ENCODE results near the gene STH.
"Not testable (repeated sequence)": the region's sequence is repeated elsewhere in the genome, so short reads cannot be mapped to it uniquely, and the experiment has no call there.

Gene STH

DNA sequence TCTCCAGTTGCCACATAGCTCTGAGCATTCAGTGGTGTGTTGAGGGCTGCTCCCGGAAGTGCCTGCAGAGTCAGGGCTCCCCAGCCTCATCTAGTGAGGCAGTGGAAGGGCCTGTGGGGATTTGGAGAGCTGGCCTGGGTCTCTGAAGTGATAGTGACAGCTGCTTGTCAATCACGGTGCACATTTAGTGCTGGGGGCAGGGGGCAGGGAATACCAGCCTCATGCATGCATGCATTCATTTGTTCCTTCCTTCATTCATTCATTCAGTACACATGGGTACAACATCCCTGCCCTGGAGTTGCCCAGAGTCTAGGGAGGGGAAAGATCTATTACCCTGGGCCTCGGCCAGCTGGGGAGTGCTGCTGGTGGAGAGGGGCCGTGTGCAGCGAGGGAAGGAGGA is 11.3 kb upstream of the STH start:
- no peak for DNase-seq

DNA sequence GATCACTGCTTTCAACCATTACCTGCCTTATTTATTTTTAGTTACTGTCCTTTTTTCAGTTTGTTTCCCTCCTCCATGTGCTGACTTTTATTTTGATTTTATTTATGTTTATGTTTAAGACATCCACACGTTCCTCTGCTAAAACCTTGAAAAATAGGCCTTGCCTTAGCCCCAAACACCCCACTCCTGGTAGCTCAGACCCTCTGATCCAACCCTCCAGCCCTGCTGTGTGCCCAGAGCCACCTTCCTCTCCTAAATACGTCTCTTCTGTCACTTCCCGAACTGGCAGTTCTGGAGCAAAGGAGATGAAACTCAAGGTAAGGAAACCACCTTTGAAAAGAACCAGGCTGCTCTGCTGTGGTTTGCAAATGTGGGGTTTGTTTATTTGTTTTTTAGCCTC is 9.3 kb upstream of the STH start:
- DNase-seq: no peak

DNA sequence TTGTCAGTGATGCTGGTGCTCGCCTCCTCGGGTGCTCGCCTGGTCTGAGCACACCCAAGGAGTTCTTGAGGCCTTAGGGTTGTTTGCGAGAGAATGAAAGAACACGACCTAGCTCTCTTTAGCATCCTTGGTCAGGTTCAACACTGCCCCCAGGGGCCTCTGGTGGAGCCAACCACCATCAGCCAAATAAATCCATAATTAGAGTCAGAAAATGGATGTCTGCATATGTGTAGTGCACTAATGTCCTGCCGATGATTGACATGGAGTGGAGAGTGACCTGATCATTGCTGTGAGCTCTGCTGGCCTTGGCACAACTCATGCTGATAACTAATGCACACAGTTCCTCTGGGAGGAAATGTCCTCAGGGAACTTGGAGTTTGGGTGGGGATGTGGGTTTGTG is 8.2 kb upstream of the STH start:
- no peak for DNase-seq

DNA sequence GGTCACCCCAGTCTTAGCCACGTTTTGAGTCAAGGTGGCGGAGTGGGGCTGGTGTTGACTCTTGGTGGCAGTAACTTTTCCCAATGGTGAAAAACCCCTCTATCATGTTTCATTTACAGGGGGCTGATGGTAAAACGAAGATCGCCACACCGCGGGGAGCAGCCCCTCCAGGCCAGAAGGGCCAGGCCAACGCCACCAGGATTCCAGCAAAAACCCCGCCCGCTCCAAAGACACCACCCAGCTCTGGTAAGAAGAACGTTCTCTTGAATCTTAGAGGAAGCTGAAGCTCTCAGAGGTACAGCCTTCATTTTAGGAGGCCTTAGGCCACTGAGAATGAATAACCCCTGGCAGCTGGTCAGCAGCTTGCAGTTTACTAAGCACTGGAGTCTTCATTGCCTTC is 7.7 kb upstream of the STH start:
- no peak for DNase-seq

DNA sequence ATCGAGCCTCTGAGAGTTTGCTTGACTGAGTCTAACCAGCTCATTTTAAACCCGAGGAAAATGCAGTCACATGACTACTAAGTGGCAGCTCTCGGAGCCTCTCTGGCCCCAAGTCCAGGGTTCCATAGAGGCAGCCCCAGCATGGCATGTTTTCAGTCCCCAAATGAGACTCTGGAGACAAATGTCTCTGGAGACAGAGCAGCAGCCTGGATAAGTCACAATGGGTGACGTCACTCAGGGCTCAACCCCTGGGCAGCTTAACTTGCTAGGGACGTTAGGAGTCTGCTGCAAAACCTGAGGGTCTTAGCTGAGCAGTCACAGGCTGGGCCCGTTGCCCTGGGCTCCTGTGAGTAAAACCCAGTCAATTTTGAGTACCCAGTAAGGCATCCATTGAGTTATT is 6.9 kb upstream of the STH start:
- no peak for DNase-seq

DNA sequence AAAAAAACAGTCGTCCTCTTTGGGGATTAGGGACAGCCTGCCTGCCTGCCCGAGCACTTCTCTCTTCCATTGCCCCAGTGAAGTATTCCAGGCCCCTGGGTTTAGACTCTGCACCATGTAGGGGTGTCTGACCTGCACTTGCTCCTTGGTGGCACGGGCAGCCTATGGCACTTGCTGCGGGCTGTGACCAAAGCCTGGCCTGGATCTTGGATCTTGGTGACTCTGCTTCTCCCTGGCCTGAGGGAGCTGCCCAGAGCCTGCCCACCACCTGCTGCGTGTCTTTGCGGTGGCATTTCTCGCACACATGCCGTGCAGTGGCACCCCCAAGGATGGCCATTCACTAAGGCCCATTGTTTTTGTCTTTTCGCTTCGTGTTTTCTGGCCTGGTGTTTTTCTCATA is 6.1 kb upstream of the STH start:
- DNase-seq: no peak

DNA sequence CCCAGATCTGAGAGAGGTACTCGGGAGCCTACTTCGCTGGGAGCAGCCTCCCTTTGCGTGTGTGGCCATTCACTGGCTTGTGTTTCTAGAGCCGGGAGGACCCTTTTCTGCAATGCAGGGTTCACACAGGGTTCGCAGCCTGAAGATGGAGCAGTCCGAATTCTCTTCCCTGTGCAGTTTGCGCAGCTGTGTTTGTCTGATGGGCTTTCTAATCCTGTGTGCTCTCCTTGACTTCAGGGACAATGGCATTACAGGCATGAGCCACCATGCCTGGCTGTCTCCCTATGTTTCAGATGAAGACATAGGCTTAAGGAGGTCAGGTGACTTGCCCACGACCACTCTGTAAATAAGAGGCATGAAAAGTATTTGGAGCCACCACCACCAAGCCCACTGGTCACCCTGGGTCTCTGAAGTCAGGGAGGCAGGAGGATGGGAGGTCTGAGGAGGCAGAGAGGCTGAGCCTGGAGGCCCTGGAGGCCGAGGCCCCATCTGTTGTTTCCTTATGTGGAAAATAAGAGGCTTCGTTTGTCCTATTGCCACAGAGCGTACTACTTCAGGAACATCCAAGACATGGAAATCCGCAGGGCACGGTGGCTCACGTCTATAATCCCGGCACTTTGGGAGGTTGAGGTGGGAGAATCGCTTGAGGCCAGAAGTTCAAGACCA is 5.0 kb upstream of the STH start:
- no peak for DNase-seq

DNA sequence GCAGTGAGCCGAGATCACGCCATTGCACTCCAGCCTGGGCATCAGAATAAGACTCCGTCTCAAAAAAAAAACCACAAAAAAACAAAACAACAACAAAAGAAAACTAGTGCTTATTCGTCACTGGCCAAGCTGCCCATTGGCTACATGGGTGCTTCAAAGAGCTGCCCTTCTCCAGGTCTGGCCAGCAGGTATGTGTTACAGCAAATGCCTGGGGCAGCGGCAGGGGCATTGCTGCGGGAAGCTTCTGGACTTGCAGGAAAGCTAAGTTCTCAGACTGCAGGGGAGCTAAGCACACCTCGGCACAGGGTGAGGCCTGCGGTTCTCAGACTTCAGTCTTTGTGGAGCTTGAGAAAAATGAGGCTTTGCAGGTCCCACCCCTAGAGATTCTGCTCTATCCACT is 4.1 kb upstream of the STH start:
- DNase-seq: no peak

DNA sequence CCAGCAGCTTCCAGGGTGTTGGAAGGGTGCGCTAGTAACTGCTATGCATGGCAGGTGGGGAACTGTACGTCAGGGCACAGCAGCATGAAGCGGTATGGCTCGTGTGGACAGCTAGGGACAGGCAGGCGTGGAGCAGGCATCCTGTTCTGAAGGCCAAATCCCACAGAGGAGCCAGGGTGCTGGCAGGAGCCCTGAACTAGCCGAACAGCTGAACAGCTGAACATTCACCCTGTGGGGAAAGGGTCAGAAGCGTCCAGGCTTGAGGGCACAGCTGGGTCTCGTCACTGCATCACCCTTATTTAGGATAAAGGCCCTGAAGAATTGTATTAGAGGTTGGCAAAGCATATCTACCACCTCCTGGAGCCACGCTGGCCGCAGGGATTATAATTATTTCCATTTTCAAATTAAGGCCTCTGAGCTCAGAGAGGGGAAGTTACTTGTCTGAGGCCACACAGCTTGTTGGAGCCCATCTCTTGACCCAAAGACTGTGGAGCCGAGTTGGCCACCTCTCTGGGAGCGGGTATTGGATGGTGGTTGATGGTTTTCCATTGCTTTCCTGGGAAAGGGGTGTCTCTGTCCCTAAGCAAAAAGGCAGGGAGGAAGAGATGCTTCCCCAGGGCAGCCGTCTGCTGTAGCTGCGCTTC is 3.3 kb upstream of the STH start:
- DNase-seq: no peak

DNA sequence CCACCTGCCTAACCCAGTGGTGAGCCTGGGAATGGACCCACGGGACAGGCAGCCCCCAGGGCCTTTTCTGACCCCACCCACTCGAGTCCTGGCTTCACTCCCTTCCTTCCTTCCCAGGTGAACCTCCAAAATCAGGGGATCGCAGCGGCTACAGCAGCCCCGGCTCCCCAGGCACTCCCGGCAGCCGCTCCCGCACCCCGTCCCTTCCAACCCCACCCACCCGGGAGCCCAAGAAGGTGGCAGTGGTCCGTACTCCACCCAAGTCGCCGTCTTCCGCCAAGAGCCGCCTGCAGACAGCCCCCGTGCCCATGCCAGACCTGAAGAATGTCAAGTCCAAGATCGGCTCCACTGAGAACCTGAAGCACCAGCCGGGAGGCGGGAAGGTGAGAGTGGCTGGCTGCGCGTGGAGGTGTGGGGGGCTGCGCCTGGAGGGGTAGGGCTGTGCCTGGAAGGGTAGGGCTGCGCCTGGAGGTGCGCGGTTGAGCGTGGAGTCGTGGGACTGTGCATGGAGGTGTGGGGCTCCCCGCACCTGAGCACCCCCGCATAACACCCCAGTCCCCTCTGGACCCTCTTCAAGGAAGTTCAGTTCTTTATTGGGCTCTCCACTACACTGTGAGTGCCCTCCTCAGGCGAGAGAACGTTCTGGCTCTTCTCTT is 2.6 kb upstream of the STH start:
- DNase-seq: no peak

DNA sequence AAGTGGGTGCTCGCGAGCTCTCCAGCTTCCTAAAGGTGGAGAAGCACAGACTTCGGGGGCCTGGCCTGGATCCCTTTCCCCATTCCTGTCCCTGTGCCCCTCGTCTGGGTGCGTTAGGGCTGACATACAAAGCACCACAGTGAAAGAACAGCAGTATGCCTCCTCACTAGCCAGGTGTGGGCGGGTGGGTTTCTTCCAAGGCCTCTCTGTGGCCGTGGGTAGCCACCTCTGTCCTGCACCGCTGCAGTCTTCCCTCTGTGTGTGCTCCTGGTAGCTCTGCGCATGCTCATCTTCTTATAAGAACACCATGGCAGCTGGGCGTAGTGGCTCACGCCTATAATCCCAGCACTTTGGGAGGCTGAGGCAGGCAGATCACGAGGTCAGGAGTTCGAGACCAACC is 1.9 kb upstream of the STH start:
- no peak for DNase-seq

DNA sequence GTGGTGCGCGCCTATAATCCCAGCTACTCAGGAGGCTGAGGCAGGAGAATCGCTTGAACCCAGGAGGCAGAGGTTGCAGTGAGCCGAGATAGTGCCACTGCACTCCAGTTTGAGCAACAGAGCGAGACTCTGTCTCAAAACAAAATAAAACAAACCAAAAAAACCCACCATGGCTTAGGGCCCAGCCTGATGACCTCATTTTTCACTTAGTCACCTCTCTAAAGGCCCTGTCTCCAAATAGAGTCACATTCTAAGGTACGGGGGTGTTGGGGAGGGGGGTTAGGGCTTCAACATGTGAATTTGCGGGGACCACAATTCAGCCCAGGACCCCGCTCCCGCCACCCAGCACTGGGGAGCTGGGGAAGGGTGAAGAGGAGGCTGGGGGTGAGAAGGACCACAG is 1.4 kb upstream of the STH start:
- DNase-seq: no peak

DNA sequence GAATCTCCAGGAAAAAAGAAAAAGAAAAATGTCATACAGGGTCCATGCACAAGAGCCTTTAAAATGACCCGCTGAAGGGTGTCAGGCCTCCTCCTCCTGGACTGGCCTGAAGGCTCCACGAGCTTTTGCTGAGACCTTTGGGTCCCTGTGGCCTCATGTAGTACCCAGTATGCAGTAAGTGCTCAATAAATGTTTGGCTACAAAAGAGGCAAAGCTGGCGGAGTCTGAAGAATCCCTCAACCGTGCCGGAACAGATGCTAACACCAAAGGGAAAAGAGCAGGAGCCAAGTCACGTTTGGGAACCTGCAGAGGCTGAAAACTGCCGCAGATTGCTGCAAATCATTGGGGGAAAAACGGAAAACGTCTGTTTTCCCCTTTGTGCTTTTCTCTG is 845 bp downstream of the STH start:
- no peak for DNase-seq

DNA sequence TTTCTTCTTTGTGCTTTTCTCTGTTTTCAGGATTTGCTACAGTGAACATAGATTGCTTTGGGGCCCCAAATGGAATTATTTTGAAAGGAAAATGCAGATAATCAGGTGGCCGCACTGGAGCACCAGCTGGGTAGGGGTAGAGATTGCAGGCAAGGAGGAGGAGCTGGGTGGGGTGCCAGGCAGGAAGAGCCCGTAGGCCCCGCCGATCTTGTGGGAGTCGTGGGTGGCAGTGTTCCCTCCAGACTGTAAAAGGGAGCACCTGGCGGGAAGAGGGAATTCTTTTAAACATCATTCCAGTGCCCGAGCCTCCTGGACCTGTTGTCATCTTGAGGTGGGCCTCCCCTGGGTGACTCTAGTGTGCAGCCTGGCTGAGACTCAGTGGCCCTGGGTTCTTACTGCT is 1.2 kb downstream of the STH start:
- DNase-seq: no peak

DNA sequence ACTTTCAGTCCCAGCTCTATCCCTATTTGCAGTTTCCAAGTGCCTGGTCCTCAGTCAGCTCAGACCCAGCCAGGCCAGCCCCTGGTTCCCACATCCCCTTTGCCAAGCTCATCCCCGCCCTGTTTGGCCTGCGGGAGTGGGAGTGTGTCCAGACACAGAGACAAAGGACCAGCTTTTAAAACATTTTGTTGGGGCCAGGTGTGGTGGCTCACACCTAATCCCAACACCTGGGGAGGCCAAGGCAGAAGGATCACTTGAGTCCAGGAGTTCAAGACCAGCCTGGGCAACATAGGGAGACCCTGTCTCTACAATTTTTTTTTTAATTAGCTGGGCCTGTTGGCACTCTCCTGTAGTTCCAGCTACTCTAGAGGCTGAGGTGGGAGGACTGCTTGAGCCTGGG is 1.7 kb downstream of the STH start:
- no peak for DNase-seq

DNA sequence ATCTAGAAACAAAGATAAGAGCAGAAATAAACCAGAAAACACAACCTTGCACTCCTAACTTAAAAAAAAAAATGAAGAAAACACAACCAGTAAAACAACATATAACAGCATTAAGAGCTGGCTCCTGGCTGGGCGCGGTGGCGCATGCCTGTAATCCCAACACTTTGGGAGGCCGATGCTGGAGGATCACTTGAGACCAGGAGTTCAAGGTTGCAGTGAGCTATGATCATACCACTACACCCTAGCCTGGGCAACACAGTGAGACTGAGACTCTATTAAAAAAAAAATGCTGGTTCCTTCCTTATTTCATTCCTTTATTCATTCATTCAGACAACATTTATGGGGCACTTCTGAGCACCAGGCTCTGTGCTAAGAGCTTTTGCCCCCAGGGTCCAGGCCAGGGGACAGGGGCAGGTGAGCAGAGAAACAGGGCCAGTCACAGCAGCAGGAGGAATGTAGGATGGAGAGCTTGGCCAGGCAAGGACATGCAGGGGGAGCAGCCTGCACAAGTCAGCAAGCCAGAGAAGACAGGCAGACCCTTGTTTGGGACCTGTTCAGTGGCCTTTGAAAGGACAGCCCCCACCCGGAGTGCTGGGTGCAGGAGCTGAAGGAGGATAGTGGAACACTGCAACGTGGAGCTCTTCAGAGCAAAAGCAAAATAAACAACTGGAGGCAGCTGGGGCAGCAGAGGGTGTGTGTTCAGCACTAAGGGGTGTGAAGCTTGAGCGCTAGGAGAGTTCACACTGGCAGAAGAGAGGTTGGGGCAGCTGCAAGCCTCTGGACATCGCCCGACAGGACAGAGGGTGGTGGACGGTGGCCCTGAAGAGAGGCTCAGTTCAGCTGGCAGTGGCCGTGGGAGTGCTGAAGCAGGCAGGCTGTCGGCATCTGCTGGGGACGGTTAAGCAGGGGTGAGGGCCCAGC is 2.6 kb downstream of the STH start:
- DNase-seq: no peak

DNA sequence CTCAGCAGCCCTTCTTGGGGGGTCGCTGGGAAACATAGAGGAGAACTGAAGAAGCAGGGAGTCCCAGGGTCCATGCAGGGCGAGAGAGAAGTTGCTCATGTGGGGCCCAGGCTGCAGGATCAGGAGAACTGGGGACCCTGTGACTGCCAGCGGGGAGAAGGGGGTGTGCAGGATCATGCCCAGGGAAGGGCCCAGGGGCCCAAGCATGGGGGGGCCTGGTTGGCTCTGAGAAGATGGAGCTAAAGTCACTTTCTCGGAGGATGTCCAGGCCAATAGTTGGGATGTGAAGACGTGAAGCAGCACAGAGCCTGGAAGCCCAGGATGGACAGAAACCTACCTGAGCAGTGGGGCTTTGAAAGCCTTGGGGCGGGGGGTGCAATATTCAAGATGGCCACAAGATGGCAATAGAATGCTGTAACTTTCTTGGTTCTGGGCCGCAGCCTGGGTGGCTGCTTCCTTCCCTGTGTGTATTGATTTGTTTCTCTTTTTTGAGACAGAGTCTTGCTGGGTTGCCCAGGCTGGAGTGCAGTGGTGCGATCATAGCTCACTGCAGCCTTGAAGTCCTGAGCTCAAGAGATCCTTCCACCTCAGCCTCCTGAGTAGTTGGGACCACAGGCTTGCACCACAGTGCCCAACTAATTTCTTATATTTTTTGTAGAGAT is 3.4 kb downstream of the STH start:
- DNase-seq: peak; percentile 79

DNA sequence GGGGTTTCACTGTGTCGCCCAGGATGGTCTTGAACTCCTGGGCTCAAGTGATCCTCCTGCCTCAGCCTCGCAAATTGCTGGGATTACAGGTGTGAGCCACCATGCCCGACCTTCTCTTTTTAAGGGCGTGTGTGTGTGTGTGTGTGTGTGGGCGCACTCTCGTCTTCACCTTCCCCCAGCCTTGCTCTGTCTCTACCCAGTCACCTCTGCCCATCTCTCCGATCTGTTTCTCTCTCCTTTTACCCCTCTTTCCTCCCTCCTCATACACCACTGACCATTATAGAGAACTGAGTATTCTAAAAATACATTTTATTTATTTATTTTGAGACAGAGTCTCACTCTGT is 3.9 kb downstream of the STH start:
- no peak for DNase-seq

DNA sequence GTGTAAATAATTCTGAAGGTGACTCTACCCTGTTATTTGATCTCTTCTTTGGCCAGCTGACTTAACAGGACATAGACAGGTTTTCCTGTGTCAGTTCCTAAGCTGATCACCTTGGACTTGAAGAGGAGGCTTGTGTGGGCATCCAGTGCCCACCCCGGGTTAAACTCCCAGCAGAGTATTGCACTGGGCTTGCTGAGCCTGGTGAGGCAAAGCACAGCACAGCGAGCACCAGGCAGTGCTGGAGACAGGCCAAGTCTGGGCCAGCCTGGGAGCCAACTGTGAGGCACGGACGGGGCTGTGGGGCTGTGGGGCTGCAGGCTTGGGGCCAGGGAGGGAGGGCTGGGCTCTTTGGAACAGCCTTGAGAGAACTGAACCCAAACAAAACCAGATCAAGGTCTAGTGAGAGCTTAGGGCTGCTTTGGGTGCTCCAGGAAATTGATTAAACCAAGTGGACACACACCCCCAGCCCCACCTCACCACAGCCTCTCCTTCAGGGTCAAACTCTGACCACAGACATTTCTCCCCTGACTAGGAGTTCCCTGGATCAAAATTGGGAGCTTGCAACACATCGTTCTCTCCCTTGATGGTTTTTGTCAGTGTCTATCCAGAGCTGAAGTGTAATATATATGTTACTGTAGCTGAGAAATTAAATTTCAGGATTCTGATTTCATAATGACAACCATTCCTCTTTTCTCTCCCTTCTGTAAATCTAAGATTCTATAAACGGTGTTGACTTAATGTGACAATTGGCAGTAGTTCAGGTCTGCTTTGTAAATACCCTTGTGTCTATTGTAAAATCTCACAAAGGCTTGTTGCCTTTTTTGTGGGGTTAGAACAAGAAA is 5.1 kb downstream of the STH start:
- no peak for DNase-seq

DNA sequence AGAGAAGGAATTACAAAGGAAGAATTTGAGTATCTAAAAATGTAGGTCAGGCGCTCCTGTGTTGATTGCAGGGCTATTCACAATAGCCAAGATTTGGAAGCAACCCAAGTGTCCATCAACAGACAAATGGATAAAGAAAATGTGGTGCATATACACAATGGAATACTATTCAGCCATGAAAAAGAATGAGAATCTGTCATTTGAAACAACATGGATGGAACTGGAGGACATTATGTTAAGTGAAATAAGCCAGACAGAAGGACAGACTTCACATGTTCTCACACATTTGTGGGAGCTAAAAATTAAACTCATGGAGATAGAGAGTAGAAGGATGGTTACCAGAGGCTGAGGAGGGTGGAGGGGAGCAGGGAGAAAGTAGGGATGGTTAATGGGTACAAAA is 7.0 kb downstream of the STH start:
- DNase-seq: not testable (repeated sequence)

DNA sequence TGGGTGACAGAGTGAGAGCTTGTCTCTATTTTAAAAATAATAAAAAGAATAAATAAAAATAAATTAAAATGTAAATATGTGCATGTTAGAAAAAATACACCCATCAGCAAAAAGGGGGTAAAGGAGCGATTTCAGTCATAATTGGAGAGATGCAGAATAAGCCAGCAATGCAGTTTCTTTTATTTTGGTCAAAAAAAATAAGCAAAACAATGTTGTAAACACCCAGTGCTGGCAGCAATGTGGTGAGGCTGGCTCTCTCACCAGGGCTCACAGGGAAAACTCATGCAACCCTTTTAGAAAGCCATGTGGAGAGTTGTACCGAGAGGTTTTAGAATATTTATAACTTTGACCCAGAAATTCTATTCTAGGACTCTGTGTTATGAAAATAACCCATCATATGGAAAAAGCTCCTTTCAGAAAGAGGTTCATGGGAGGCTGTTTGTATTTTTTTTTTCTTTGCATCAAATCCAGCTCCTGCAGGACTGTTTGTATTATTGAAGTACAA is 8.5 kb downstream of the STH start:
- no peak for DNase-seq

DNA sequence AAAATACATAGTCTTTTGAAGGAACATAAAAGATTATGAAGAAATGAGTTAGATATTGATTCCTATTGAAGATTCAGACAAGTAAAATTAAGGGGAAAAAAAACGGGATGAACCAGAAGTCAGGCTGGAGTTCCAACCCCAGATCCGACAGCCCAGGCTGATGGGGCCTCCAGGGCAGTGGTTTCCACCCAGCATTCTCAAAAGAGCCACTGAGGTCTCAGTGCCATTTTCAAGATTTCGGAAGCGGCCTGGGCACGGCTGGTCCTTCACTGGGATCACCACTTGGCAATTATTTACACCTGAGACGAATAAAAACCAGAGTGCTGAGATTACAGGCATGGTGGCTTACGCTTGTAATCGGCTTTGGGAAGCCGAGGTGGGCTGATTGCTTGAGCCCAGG is 9.5 kb downstream of the STH start:
- DNase-seq: no peak

Measured in hematopoietic multipotent progenitor cell treated with erythropoietin and hydrocortisone succinate and interleukin-3 and kit ligand, for 6 days (in vitro differentiated cells).